Measurements from ENCODE around the gene TUBB1. TPM values are rescaled to one million over a fixed set of nuclear protein-coding genes. Genes with fewer than 3 reads are reported as not detected.
A peak's percentile ranks its signal among the peaks of the same experiment; 100 is the strongest.

TUBB1 gene
- total and polyA plus RNA-seq, 2 of the 13 experiments (the other 11 are each of a cell fraction or from before 2014, with no cell fraction given): 0.11 to 57.6 TPM

- TF ChIP-seq CREB3 (CRISPR knock-in tag; IDR thresholded peaks at IDR 0.05): no peak
- no peak for TF ChIP-seq SNAPC2 (CRISPR knock-in tag; IDR thresholded peaks at IDR 0.05)
- TF ChIP-seq MNT (IDR thresholded peaks at IDR 0.05): no peak
- TF ChIP-seq ZBTB8A (CRISPR knock-in tag; IDR thresholded peaks at IDR 0.05; ENCODE audit: borderline replicate concordance, low read depth): no peak
- TF ChIP-seq LBX2 (CRISPR knock-in tag; IDR thresholded peaks at IDR 0.05; ENCODE audit: borderline replicate concordance): no peak
- peak; percentile 35; the same call in 1 of the 2 replicates for TF ChIP-seq ZNF768 (CRISPR knock-in tag; IDR thresholded peaks at IDR 0.05)
- no peak for TF ChIP-seq NFIC (IDR thresholded peaks at IDR 0.05; ENCODE audit: low read length)
- TF ChIP-seq SCMH1 (CRISPR knock-in tag; IDR thresholded peaks at IDR 0.05; ENCODE audit: borderline replicate concordance): no peak
- no peak for TF ChIP-seq CBX2 (IDR thresholded peaks at IDR 0.05; ENCODE audit: low read depth, low read length)
- TF ChIP-seq CBX2 (CRISPR knock-in tag; IDR thresholded peaks at IDR 0.05; ENCODE audit: low read depth): no peak
- TF ChIP-seq HBP1 (CRISPR knock-in tag; IDR thresholded peaks at IDR 0.05; ENCODE audit: low read depth): no peak
- 0 out of 2 replicates have a peak, but pooled peaks have one; percentile 27 for TF ChIP-seq POGK (CRISPR knock-in tag; conservative IDR thresholded peaks at IDR 0.05)
- TF ChIP-seq PCBP1 (IDR thresholded peaks at IDR 0.05; ENCODE audit: borderline replicate concordance, low read depth, low read length): no peak
- no peak for TF ChIP-seq ZNF780A (CRISPR knock-in tag; IDR thresholded peaks at IDR 0.05)
- TF ChIP-seq MXI1 (IDR thresholded peaks at IDR 0.05; ENCODE audit: borderline replicate concordance, low read depth, low read length): no peak
- TF ChIP-seq IRX3 (CRISPR knock-in tag; IDR thresholded peaks at IDR 0.05; ENCODE audit: borderline replicate concordance, low read depth): no peak
- TF ChIP-seq FOXO1 (CRISPR knock-in tag; IDR thresholded peaks at IDR 0.05): no peak
- no peak for TF ChIP-seq RFXANK (CRISPR knock-in tag; IDR thresholded peaks at IDR 0.05)
- TF ChIP-seq TRIM22 (IDR thresholded peaks at IDR 0.05): no peak
- peak; percentile 78; the same call in 1 of the 2 replicates for TF ChIP-seq ZNF619 (CRISPR knock-in tag; IDR thresholded peaks at IDR 0.05)
- TF ChIP-seq ZSCAN21 (CRISPR knock-in tag; IDR thresholded peaks at IDR 0.05; ENCODE audit: borderline replicate concordance): no peak
- no peak; the same call in 1 of the 2 replicates for TF ChIP-seq ZFP91 (CRISPR knock-in tag; IDR thresholded peaks at IDR 0.05; ENCODE audit: borderline replicate concordance)
- no peak for TF ChIP-seq MIXL1 (CRISPR knock-in tag; IDR thresholded peaks at IDR 0.05)
Observed at GRCh38 chr20:58996226-58996611, 23.0 kb upstream of the TUBB1 start (continued).
